Parathyroid adenoma (tissue), 2 donors: Measurements from ENCODE around the gene IST1.

ENCODE experiments used
- H2AFZ ChIP-seq: fragments of 300-600 bp; sonication (generic); one replicate; pipeline ENCODE4 v1.7.0; 2017; ENCODE audit warnings: antibody characterized with exemption, mild to moderate bottlenecking
- H3K27ac ChIP-seq: fragments of 300-600 bp; sonication (generic); one replicate; pipeline ENCODE4 v1.7.0; 2017
- H3K27me3 ChIP-seq: fragments of 300-600 bp; sonication (generic); one replicate; pipeline ENCODE4 v1.7.0; 2017; ENCODE audit warnings: low read length; ENCODE audit not compliant: control insufficient read depth, insufficient read depth
- H3K36me3 ChIP-seq: fragments of 300-600 bp; sonication (generic); one replicate; pipeline ENCODE4 v1.7.0; 2017; ENCODE audit warnings: low read length; ENCODE audit not compliant: control insufficient read depth, insufficient read depth
- H3K4me1 ChIP-seq: fragments of 300-600 bp; sonication (generic); one replicate; pipeline ENCODE4 v1.7.0; 2017; ENCODE audit warnings: control low read depth
- H3K4me2 ChIP-seq: fragments of 300-600 bp; sonication (generic); one replicate; pipeline ENCODE4 v1.7.0; 2017; ENCODE audit warnings: low read length
- H3K4me3 ChIP-seq: fragments of 300-600 bp; sonication (generic); one replicate; pipeline ENCODE4 v1.7.0; 2017; ENCODE audit warnings: low read depth, low read length
- H3K79me2 ChIP-seq: fragments of 300-600 bp; sonication (generic); one replicate; pipeline ENCODE4 v1.7.0; 2017; ENCODE audit warnings: control low read depth
- H3K9ac ChIP-seq: fragments of 300-600 bp; sonication (generic); one replicate; pipeline ENCODE4 v1.7.0; 2017; ENCODE audit warnings: mild to moderate bottlenecking
- H3K9me3 ChIP-seq: fragments of 300-600 bp; sonication (generic); one replicate; pipeline ENCODE4 v1.7.0; 2017; ENCODE audit warnings: low read length; ENCODE audit not compliant: control insufficient read depth
- CTCF ChIP-seq: fragments of 300-600 bp; sonication (generic); IDR thresholded peaks from one replicate; pipeline ENCODE4 v1.7.0; 2017; ENCODE audit warnings: antibody characterized with exemption, mild to moderate bottlenecking
- donor health status: primary hyperparathyroidism.

Gene IST1

GRCh38 chr16:71853413-71853812, 41.9 kb upstream of the IST1 start:
- no peak overlapping the region for H3K4me2 ChIP-seq
- no peaks in the 10 kb centered on the region for H3K9me3 ChIP-seq
- H3K36me3 ChIP-seq: no peaks in the 10 kb centered on the region
- peaks cover 37% of the 10 kb centered on the region for H3K79me2 ChIP-seq
- no peak overlapping the region for H3K27ac ChIP-seq
- H2AFZ ChIP-seq: no peak overlapping the region
- no peak overlapping the region for H3K9ac ChIP-seq
- H3K4me1 ChIP-seq: no peaks in the 10 kb centered on the region
- no peaks in the 10 kb centered on the region for H3K27me3 ChIP-seq
- TF ChIP-seq CTCF: no peak
- H3K4me3 ChIP-seq: no peak overlapping the region

- Histone ChIP-seq H3K4me2 (no peak overlapping the region), H3K9ac (no peak overlapping the region), H3K4me3 (no peak overlapping the region), H3K9me3 (no peaks in the 10 kb centered on the region), H3K4me1 (no peaks in the 10 kb centered on the region), H3K27me3 (no peaks in the 10 kb centered on the region), H3K27ac (no peak overlapping the region), H3K36me3 (no peaks in the 10 kb centered on the region), H3K79me2 (peaks cover 37% of the 10 kb centered on the region), H2AFZ (no peak overlapping the region)
- TF ChIP-seq CTCF: no peak
Observed at GRCh38 chr16:71854369-71854948, 40.9 kb upstream of the IST1 start.

- no peaks in the 10 kb centered on the region for H3K9me3 ChIP-seq
- TF ChIP-seq CTCF: no peak
- no peaks in the 10 kb centered on the region for H3K4me1 ChIP-seq
- H3K79me2 ChIP-seq: peaks cover 28% of the 10 kb centered on the region
- no peak overlapping the region for H3K4me2 ChIP-seq
- H2AFZ ChIP-seq: no peak overlapping the region
- no peak overlapping the region for H3K27ac ChIP-seq
- H3K4me3 ChIP-seq: no peak overlapping the region
- H3K36me3 ChIP-seq: no peaks in the 10 kb centered on the region
- no peak overlapping the region for H3K9ac ChIP-seq
- no peaks in the 10 kb centered on the region for H3K27me3 ChIP-seq
Observed at GRCh38 chr16:71855937-71856662, 39.2 kb upstream of the IST1 start.

GRCh38 chr16:71859762-71860521, 35.4 kb upstream of the IST1 start:
- no peak overlapping the region for H2AFZ ChIP-seq

More at GRCh38 chr16:71859762-71860521, 35.4 kb upstream of the IST1 start:
- no peaks in the 10 kb centered on the region for H3K9me3 ChIP-seq
- no peaks in the 10 kb centered on the region for H3K36me3 ChIP-seq
- peaks cover 2% of the 10 kb centered on the region for H3K79me2 ChIP-seq
- no peak for TF ChIP-seq CTCF
- H3K27ac ChIP-seq: no peak overlapping the region
- no peak overlapping the region for H3K9ac ChIP-seq
- no peaks in the 10 kb centered on the region for H3K27me3 ChIP-seq
- H3K4me1 ChIP-seq: no peaks in the 10 kb centered on the region
- H3K4me3 ChIP-seq: no peak overlapping the region
- H3K4me2 ChIP-seq: no peak overlapping the region
